ENCODE results near the gene DENND1A. TPM values are rescaled to one million over a fixed set of nuclear protein-coding genes. Genes with fewer than 3 reads are reported as not detected.

The DENND1A gene
- total and polyA plus RNA-seq, 2 donors from 2014 or later: 16.3 to 19.6 TPM

DNA sequence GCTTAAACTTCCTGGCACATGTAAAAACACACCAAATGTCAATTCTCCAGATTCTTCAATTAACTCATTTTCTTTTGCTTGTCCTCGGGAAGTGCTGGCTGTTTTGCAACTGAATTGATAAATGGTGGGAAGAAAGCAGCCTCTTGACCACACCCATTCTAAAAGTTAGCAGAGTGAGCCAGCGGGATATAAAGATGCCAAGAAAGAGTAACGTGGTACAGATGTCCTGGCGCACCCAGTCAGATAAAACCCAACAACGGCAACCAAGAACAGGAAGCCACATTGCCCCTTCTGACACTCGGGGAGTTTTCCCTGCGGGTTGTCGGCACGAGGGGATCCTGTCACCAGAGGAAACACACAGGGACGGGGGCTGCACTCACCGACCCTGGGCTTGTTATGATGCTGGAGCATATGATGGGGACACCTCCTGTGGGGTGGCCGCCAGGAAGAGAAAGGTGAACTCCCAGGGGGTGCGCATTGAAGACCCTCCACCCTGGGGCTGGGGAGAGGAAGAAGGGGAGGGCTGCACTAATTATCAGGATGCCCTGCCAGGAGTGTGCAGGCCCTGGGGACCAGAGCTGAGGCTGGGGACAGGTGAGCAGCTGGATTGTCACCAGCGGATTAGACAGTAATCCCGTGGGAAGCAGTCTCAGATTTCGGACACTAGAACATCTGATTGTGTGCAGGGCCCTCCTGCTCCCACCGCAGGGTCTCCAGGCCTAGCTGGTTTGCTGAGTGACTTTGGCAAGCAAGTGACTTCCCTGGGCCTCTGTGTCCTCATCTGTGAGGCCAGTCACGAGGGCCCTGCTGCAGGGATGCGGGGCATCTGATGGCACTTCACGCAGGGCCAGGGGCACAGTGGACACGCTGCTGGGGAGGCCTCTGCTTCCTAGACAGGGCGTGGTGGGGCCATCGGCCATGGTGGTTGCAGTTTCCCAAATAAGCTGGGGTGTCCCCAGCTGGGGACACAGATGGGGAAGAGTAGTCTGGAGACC lies 514.7 kb downstream of the DENND1A start:
- peak in 1 of 5 donors; percentile 35 for DNase-seq
- Histone ChIP-seq H3K27me3 (ENCODE audit: control insufficient read depth, insufficient read depth, low read length) (no peaks in the 10 kb centered on the region), H3K27ac (ENCODE audit: low read depth in 2 of 2, low read length in 2 of 2) (no peak overlapping the region), H3K9ac (ENCODE audit: low read length in 3 of 3) (no peak overlapping the region), H3K4me1 (ENCODE audit: control insufficient read depth in 2 of 3, insufficient read depth in 2 of 3, low read depth in 1 of 3, low read length in 3 of 3) (no peaks in the 10 kb centered on the region), H3K9me3 (ENCODE audit: control insufficient read depth in 2 of 3, insufficient read depth in 1 of 3, low read length in 3 of 3) (no peaks in the 10 kb centered on the region), H3K36me3 (ENCODE audit: control insufficient read depth in 2 of 3, insufficient read depth in 3 of 3, low read length in 3 of 3) (peaks cover 0 to 10% (median 5%) of the 10 kb centered on the region in 3 donors), H3K4me3 (ENCODE audit: low read length in 3 of 3) (no peak overlapping the region)
- intact Hi-C loops (cut with DNase I): no loop called here
- no peak for FAIRE-seq
- TF ChIP-seq, protein P1, sequence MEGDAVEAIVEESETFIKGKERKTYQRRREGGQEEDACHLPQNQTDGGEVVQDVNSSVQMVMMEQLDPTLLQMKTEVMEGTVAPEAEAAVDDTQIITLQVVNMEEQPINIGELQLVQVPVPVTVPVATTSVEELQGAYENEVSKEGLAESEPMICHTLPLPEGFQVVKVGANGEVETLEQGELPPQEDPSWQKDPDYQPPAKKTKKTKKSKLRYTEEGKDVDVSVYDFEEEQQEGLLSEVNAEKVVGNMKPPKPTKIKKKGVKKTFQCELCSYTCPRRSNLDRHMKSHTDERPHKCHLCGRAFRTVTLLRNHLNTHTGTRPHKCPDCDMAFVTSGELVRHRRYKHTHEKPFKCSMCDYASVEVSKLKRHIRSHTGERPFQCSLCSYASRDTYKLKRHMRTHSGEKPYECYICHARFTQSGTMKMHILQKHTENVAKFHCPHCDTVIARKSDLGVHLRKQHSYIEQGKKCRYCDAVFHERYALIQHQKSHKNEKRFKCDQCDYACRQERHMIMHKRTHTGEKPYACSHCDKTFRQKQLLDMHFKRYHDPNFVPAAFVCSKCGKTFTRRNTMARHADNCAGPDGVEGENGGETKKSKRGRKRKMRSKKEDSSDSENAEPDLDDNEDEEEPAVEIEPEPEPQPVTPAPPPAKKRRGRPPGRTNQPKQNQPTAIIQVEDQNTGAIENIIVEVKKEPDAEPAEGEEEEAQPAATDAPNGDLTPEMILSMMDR (IDR thresholded peaks at IDR 0.05; ENCODE audit: borderline replicate concordance, extremely low read depth, insufficient read depth): no peak

DNA sequence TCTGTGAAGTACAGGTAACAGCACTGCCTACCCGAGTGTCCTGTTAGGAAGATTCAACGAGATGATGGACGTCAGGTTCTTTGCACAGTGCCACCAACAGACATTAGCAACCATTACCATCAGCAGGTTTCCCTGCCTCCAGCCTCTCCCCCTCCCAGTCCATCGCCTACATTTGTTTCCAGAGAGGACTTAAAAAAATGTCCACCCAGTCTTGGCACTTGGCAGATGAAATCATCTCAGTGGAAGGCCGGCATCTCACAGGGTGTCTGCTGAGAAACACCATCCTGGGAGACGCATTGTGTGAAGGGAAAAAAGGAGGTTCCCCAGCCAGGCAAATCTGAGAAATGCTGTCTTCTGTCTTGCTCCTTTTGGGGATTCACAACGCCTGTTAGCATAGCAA lies 515.7 kb downstream of the DENND1A start:
- DNase-seq (no peak), FAIRE-seq (no peak)
- H3K9ac ChIP-seq (ENCODE audit: low read length in 3 of 3): no peak overlapping the region
- no peaks in the 10 kb centered on the region for H3K4me1 ChIP-seq (ENCODE audit: control insufficient read depth in 2 of 3, insufficient read depth in 2 of 3, low read depth in 1 of 3, low read length in 3 of 3)
- H3K36me3 ChIP-seq (ENCODE audit: control insufficient read depth in 2 of 3, insufficient read depth in 3 of 3, low read length in 3 of 3): peaks cover 0 to 3% (median 2%) of the 10 kb centered on the region in 3 donors
- no peaks in the 10 kb centered on the region for H3K27me3 ChIP-seq (ENCODE audit: control insufficient read depth, insufficient read depth, low read length)
- intact Hi-C loops (cut with DNase I): no loop called here
- no peak overlapping the region for H3K4me3 ChIP-seq (ENCODE audit: low read length in 3 of 3)
- TF ChIP-seq, protein P1 (IDR thresholded peaks at IDR 0.05; ENCODE audit: borderline replicate concordance, extremely low read depth, insufficient read depth): no peak
- no peak overlapping the region for H3K27ac ChIP-seq (ENCODE audit: low read depth in 2 of 2, low read length in 2 of 2)
- no peaks in the 10 kb centered on the region for H3K9me3 ChIP-seq (ENCODE audit: control insufficient read depth in 2 of 3, insufficient read depth in 1 of 3, low read length in 3 of 3)

DNA sequence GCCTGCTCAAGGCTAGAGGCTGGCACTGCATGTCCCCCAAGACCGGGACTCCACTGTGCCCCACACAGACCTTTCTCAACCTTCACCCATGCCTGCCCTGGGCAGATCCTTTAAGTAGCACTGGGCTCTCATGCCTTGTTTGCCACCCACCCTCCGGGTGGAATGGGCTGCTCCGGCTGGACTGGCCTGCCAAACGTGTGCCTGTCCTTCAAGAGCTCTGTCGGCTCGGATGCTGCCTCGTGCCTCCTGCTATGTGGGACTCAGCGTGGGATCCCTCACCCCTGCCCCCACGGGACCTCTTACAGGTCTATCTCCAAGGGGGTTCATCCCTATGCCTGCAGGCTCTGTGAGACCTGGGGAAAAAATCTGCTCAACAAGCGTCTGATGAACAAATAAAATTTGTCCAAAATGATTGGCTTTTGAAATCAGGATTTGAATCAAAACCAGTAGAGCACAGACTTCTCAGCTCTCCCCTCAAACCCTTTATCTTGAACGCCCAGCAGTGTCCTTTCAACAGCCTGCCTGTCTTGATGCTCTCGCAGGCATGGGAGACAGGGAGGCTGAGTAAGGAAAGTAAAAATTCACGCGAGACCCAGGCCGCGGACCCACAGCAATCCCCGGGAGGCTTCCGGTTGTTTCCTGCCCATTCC lies 517.6 kb downstream of the DENND1A start:
- Histone ChIP-seq H3K4me3 (ENCODE audit: low read length in 3 of 3) (no peak overlapping the region), H3K9ac (ENCODE audit: low read length in 3 of 3) (no peak overlapping the region), H3K4me1 (ENCODE audit: control insufficient read depth in 2 of 3, insufficient read depth in 2 of 3, low read depth in 1 of 3, low read length in 3 of 3) (no peaks in the 10 kb centered on the region), H3K27me3 (ENCODE audit: control insufficient read depth, insufficient read depth, low read length) (no peaks in the 10 kb centered on the region), H3K36me3 (ENCODE audit: control insufficient read depth in 2 of 3, insufficient read depth in 3 of 3, low read length in 3 of 3) (peaks cover 0 to 6% (median 0%) of the 10 kb centered on the region in 3 donors), H3K9me3 (ENCODE audit: control insufficient read depth in 2 of 3, insufficient read depth in 1 of 3, low read length in 3 of 3) (no peaks in the 10 kb centered on the region), H3K27ac (ENCODE audit: low read depth in 2 of 2, low read length in 2 of 2) (no peak overlapping the region)
- intact Hi-C loops (cut with DNase I): no loop called here
- peak in 1 of 5 donors; percentile 54 for DNase-seq
- no peak for FAIRE-seq
- TF ChIP-seq, protein P1 (IDR thresholded peaks at IDR 0.05; ENCODE audit: borderline replicate concordance, extremely low read depth, insufficient read depth): no peak

Data from kidney (tissue), 14 donors.